ENCODE measurements around the gene IGSF11. TPM values are rescaled to one million over a fixed set of nuclear protein-coding genes. Genes with fewer than 3 reads are reported as not detected.
"Not testable (repeated sequence)": the region's sequence is repeated elsewhere in the genome, so short reads cannot be mapped to it uniquely, and the experiment has no call there.

The IGSF11 gene
- total RNA-seq, 6 experiments from 2014 or later: not detected

- DNase-seq: no peak
- Mint-ChIP-seq H3K36me3 (ENCODE audit: low read depth) (no peaks in the 10 kb centered on the region), H3K9me3 (peaks cover 16% of the 10 kb centered on the region; the same call in 1 of the 2 replicates), H3K4me1 (ENCODE audit: low read depth) (no peaks in the 10 kb centered on the region), H3K4me3 (no peak overlapping the region), H3K27ac (no peak overlapping the region), H3K27me3 (ENCODE audit: insufficient read depth) (peaks cover 3% of the 10 kb centered on the region; the same call in 1 of the 2 replicates)
- no peak for TF ChIP-seq CTCF (IDR thresholded peaks at IDR 0.05)
Observed at GRCh38 chr3:118868051-118868450, 166.6 kb downstream of the IGSF11 start.

GRCh38 chr3:118863731-118864322 is 170.8 kb downstream of the IGSF11 start:
- H3K4me3 Mint-ChIP-seq: no peak overlapping the region

GRCh38 chr3:118859950-118860349 is 174.7 kb downstream of the IGSF11 start:
- no peak for TF ChIP-seq CTCF (IDR thresholded peaks at IDR 0.05)
- H3K9me3 Mint-ChIP-seq: no peaks in the 10 kb centered on the region
- peaks cover 2% of the 10 kb centered on the region; the same call in 1 of the 2 replicates for H3K27me3 Mint-ChIP-seq (ENCODE audit: insufficient read depth)
- H3K36me3 Mint-ChIP-seq (ENCODE audit: low read depth): no peaks in the 10 kb centered on the region
- no peak overlapping the region for H3K4me3 Mint-ChIP-seq
- DNase-seq: no peak
- H3K4me1 Mint-ChIP-seq (ENCODE audit: low read depth): no peaks in the 10 kb centered on the region
- no peak overlapping the region for H3K27ac Mint-ChIP-seq

More at GRCh38 chr3:118863731-118864322, 170.8 kb downstream of the IGSF11 start:
- H3K27ac Mint-ChIP-seq: no peak overlapping the region
- H3K9me3 Mint-ChIP-seq: no peaks in the 10 kb centered on the region
- TF ChIP-seq CTCF (IDR thresholded peaks at IDR 0.05): no peak
- no peaks in the 10 kb centered on the region for H3K4me1 Mint-ChIP-seq (ENCODE audit: low read depth)
- no peaks in the 10 kb centered on the region for H3K36me3 Mint-ChIP-seq (ENCODE audit: low read depth)
- DNase-seq: no peak
- no peaks in the 10 kb centered on the region for H3K27me3 Mint-ChIP-seq (ENCODE audit: insufficient read depth)

GRCh38 chr3:118851466-118852193 is 183.0 kb downstream of the IGSF11 start:
- not testable (repeated sequence) for H3K27ac Mint-ChIP-seq; H3K36me3 Mint-ChIP-seq (ENCODE audit: low read depth); DNase-seq; H3K4me1 Mint-ChIP-seq (ENCODE audit: low read depth); H3K27me3 Mint-ChIP-seq (ENCODE audit: insufficient read depth); H3K9me3 Mint-ChIP-seq
- H3K4me3 Mint-ChIP-seq: peak overlapping the region; percentile 84

GRCh38 chr3:118850687-118851086 is 184.0 kb downstream of the IGSF11 start:
- TF ChIP-seq CTCF (IDR thresholded peaks at IDR 0.05): no peak
- no peak for DNase-seq
- H3K27me3 Mint-ChIP-seq (ENCODE audit: insufficient read depth): peaks cover 2% of the 10 kb centered on the region; the same call in 1 of the 2 replicates
- no peaks in the 10 kb centered on the region for H3K36me3 Mint-ChIP-seq (ENCODE audit: low read depth)
- no peak overlapping the region for H3K4me3 Mint-ChIP-seq
- peaks cover 10% of the 10 kb centered on the region; the same call in 1 of the 2 replicates for H3K4me1 Mint-ChIP-seq (ENCODE audit: low read depth)
- no peak overlapping the region for H3K27ac Mint-ChIP-seq
- peaks cover 6% of the 10 kb centered on the region; the same call in 1 of the 2 replicates for H3K9me3 Mint-ChIP-seq

Other genes starting within 250 kb of the IGSF11 start
- not detected for gene TEX55, start 111.3 kb upstream of the IGSF11 start, total RNA-seq (2021; fragmentation: NEBNext Ultra II Directional; extraction: Animal tissue kit (Norgen Biotek cat#: 25700))
- under 1 TPM in 2 of 6 experiments, not detected in 4; 0.10 to 0.12 TPM for gene UPK1B, start 138.8 kb upstream of the IGSF11 start, total RNA-seq (2021; fragmentation: NEBNext Ultra II Directional; extraction: Animal tissue kit (Norgen Biotek cat#: 25700))
- gene B4GALT4, start 206.0 kb upstream of the IGSF11 start, total RNA-seq (2021; fragmentation: NEBNext Ultra II Directional; extraction: Animal tissue kit (Norgen Biotek cat#: 25700)): 10 to 100 TPM; 47.2 to 53.5 (median 52.5) TPM